HL-60 (cell line): ENCODE measurements around the gene RASSF7.

Experiments
- DNase-seq, 2 experiments: peaks; one replicate each; pipeline ENCODE4 v3.0.0-alpha.2; 2010 to 2020; ENCODE audit warnings: low read depth in 1 of 2, low spot score in 1 of 2
- H3K27ac ChIP-seq: fragments of 250-450 bp; sonication (Bioruptor Pico); replicated peaks from 2 replicates; pipeline ENCODE4 v1.5.1; 2020; ENCODE audit warnings: mild to moderate bottlenecking, moderate library complexity
- H3K27me3 ChIP-seq: fragments of 250-450 bp; sonication (Bioruptor Pico); 2 replicates; pipeline ENCODE4 v1.5.1; 2021; ENCODE audit warnings: mild to moderate bottlenecking, moderate library complexity; ENCODE audit not compliant: insufficient read depth, poor library complexity, severe bottlenecking
- H3K4me3 ChIP-seq: replicated peaks from 2 replicates; pipeline ENCODE4 v1.5.1; 2011; ENCODE audit warnings: mild to moderate bottlenecking, control low read depth, low read length; ENCODE audit not compliant: insufficient read depth
- GABPA ChIP-seq: IDR thresholded peaks from 2 replicates; pipeline ENCODE4 v1.6.1; 2012; ENCODE audit warnings: low read depth
- POLR2AphosphoS5 ChIP-seq: IDR thresholded peaks from 2 replicates; pipeline ENCODE4 v1.6.1; 2012; ENCODE audit warnings: low read depth
- SPI1 ChIP-seq: IDR thresholded peaks from 2 replicates; pipeline ENCODE4 v1.6.1; 2012; ENCODE audit warnings: low read depth, mild to moderate bottlenecking, borderline replicate concordance
- TF ChIP-seq, protein P1 (sequence below): IDR thresholded peaks from 2 replicates; pipeline ENCODE4 v1.6.1; 2012; ENCODE audit warnings: low read depth; ENCODE audit not compliant: insufficient replicate concordance
- TF ChIP-seq, protein P2 (sequence below): IDR thresholded peaks from one replicate; pipeline ENCODE4 v1.5.1; 2011; ENCODE audit warnings: low read length, control low read depth, inconsistent platforms; ENCODE audit not compliant: insufficient read depth

RASSF7 gene

DNA sequence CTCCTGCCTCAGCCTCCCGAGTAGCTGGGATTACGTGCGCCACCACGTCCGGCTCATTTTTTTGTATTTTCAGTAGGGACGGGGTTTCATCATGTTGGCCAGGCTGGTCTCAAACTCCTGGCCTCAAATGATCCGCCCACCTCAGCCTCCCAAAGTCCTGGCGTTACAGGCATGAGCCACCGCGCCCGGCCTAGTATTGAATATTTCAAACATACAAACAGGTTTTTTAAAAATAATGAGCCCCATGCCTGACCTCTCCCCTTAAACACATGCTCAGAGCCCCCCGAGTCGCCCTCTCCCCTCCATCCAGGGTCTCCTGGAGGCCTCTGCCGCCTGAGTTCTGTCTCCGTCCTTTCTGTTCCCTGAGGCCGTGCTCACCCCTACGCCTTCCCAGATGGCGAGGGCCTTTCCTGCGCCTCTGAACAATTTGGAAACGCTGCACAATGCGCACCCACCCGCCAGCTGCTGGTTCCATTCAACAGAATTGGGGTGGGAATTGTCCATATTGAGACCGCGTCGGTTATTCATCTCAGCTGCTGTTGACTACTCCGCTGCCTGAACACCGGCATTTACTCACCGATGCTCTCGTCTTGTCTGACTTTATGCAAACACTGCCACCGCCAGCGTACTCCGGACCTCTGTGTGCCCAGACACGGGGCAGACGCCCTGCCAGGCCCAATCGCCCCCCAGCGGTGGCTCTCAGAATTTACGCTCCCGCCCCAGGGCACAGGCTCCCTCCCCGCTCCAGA, 40.2 kb upstream of the RASSF7 start:
- TF ChIP-seq, protein P1, sequence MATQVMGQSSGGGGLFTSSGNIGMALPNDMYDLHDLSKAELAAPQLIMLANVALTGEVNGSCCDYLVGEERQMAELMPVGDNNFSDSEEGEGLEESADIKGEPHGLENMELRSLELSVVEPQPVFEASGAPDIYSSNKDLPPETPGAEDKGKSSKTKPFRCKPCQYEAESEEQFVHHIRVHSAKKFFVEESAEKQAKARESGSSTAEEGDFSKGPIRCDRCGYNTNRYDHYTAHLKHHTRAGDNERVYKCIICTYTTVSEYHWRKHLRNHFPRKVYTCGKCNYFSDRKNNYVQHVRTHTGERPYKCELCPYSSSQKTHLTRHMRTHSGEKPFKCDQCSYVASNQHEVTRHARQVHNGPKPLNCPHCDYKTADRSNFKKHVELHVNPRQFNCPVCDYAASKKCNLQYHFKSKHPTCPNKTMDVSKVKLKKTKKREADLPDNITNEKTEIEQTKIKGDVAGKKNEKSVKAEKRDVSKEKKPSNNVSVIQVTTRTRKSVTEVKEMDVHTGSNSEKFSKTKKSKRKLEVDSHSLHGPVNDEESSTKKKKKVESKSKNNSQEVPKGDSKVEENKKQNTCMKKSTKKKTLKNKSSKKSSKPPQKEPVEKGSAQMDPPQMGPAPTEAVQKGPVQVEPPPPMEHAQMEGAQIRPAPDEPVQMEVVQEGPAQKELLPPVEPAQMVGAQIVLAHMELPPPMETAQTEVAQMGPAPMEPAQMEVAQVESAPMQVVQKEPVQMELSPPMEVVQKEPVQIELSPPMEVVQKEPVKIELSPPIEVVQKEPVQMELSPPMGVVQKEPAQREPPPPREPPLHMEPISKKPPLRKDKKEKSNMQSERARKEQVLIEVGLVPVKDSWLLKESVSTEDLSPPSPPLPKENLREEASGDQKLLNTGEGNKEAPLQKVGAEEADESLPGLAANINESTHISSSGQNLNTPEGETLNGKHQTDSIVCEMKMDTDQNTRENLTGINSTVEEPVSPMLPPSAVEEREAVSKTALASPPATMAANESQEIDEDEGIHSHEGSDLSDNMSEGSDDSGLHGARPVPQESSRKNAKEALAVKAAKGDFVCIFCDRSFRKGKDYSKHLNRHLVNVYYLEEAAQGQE, result no peak
- no peak for TF ChIP-seq SPI1
- TF ChIP-seq POLR2AphosphoS5, result no peak
- TF ChIP-seq, protein P2, sequence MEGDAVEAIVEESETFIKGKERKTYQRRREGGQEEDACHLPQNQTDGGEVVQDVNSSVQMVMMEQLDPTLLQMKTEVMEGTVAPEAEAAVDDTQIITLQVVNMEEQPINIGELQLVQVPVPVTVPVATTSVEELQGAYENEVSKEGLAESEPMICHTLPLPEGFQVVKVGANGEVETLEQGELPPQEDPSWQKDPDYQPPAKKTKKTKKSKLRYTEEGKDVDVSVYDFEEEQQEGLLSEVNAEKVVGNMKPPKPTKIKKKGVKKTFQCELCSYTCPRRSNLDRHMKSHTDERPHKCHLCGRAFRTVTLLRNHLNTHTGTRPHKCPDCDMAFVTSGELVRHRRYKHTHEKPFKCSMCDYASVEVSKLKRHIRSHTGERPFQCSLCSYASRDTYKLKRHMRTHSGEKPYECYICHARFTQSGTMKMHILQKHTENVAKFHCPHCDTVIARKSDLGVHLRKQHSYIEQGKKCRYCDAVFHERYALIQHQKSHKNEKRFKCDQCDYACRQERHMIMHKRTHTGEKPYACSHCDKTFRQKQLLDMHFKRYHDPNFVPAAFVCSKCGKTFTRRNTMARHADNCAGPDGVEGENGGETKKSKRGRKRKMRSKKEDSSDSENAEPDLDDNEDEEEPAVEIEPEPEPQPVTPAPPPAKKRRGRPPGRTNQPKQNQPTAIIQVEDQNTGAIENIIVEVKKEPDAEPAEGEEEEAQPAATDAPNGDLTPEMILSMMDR, result no peak
- no peak for TF ChIP-seq GABPA
- no peak overlapping the region for H3K4me3 ChIP-seq
- no peak for DNase-seq
- H3K27me3 ChIP-seq, result no peaks in the 10 kb centered on the region
- H3K27ac ChIP-seq, result no peak overlapping the region

DNA sequence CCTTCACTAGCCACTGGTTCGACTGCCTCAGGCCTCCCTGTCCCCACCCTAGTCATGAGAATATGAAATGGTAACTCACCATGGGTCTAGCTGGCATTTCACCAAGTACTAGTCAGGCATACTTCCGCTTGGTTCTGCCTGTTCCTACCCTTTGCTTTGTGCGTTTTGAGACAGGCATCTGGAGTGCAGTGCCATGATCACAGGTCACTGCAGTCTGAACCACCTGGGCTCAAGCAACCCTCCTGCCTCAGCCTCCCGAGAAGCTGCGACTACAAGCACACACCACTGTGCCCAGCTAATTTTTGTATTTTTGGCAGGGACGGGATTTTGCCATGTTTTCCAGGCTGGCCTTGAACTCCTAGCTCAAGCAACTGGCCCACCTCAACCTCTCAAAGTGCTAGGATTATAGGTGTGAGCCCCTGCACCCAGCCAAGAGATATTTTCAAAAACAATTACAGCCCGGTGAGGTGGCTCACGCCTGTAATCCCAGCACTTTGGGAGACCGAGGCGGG, 39.5 kb upstream of the RASSF7 start:
- Histone ChIP-seq H3K27me3 (no peaks in the 10 kb centered on the region), H3K27ac (no peak overlapping the region), H3K4me3 (no peak overlapping the region)
- no peak for TF ChIP-seq POLR2AphosphoS5
- TF ChIP-seq, protein P1, result no peak
- TF ChIP-seq GABPA, result no peak
- no peak for TF ChIP-seq SPI1
- TF ChIP-seq, protein P2, result no peak
- no peak for DNase-seq

DNA sequence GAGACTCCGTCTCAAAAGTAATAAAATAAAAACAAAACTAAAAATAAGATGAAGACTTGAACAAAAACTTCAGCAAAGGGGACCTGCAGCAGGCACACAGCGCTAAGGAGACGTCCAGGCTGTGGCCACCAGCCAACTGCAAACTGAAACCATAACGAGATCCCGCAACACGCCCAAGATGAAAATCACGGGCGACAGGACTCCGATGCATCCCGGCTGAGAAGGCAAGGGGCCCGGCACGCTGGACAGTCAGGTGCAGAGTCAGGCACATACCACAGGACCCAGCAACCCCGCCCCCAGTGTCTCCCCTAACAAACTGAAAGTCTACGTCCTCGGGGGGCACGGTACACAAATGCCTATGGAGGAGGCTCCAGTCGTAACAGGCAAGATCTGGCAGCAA, 34.6 kb upstream of the RASSF7 start:
- no peak overlapping the region for H3K27ac ChIP-seq

More for the DNA sequence above, 34.6 kb upstream of the RASSF7 start:
- Histone ChIP-seq H3K27me3 (no peaks in the 10 kb centered on the region), H3K4me3 (no peak overlapping the region)
- TF ChIP-seq SPI1, result no peak
- TF ChIP-seq, protein P2, result no peak
- TF ChIP-seq POLR2AphosphoS5, result no peak
- TF ChIP-seq, protein P1, result no peak
- no peak for TF ChIP-seq GABPA
- no peak for DNase-seq
